Measurements from ENCODE around the gene NEAT1.
"Not testable (repeated sequence)": the region's sequence is repeated elsewhere in the genome, so short reads cannot be mapped to it uniquely, and the experiment has no call there.

Gene NEAT1

DNA sequence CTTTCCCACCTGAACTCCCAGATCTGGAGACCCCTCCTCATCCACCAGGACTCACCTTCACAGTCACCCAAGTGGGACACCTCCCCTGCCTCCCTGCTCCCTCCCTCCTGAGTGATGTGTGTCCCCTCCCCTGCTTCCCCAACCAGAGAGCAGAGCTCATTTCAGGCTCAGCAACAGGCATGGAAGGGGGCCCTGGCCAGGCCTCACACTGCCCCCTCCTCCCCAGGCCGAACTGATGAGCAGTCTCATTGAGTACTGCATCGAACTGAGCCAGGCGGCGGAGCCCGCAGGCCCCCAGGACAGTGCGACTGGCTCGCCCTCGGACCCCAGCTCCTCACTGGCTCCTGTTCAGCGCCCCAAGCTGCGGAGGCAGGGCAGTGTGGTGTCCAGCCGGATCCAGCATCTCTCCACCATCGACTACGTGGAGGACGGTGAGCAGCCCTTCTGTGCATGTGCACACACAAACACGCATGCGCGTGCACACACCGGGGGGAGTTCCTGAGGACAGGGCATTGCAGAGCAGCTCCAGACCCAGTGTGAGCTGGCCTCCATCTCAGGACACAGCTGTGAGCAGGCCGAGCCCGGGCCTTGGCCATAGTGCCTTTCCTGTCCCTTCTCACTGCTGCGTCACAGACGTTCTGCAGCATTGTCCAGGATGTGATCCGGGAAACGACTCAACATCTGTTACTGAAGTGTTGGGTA lies 17.8 kb upstream of the NEAT1 start:
- no peak for DNase-seq (ENCODE audit: low spot score)

DNA sequence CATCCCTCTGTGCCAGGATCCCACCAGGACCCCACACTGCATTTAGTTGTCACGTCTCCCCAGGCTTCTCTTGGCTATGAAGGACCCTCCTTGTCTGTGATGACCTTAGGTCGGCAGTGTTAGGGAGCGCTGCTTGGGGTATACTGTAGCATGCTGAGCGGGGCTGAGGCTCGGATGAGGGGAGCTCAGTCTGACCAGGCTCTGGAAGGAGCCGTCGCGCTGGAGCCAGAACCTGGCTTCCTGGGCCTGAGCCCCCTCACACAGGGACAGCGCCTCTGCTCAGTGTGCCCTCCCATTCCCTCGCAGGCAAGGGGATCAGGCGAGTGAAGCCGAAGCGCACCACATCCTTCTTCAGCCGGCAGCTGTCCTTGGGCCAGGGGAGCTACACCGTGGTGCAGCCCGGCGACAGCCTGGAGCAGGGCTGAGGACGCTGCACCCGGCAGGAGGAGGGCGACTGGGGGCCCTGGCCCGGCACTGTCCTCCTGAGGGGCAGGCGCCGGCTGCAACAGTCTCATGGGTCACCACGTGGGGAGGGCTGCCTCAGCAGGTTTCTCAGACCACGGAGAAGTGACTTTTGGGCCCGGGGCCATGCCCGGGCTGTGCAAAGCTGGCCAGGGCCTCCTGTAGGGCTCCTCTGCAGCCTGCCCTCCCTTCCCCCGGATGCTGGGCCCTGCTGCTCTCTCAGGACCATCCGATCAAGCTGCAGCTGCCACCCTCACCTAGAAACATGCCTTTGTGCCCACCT lies 11.5 kb upstream of the NEAT1 start:
- no peak for DNase-seq (ENCODE audit: low spot score)

DNA sequence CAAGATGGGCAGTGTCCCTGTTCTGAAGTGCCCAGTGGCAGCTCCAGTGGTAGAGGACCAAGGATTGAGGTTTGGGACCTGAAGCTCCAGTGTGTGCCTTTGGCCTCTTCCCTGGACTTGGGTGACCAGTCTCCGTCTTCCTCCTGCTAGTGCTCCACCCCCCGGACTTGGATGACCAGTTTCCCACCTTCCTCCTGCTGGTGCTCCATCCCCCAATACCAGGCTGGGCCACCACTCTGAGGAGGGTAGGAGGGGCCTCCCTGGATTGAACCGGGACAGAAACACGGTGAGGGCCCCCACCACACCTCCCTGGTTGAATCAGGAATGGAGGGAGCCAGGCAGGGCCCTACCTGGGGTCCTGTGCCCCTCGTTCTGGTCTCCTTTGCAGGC lies 10.9 kb upstream of the NEAT1 start:
- no peak for DNase-seq (ENCODE audit: low spot score)

DNA sequence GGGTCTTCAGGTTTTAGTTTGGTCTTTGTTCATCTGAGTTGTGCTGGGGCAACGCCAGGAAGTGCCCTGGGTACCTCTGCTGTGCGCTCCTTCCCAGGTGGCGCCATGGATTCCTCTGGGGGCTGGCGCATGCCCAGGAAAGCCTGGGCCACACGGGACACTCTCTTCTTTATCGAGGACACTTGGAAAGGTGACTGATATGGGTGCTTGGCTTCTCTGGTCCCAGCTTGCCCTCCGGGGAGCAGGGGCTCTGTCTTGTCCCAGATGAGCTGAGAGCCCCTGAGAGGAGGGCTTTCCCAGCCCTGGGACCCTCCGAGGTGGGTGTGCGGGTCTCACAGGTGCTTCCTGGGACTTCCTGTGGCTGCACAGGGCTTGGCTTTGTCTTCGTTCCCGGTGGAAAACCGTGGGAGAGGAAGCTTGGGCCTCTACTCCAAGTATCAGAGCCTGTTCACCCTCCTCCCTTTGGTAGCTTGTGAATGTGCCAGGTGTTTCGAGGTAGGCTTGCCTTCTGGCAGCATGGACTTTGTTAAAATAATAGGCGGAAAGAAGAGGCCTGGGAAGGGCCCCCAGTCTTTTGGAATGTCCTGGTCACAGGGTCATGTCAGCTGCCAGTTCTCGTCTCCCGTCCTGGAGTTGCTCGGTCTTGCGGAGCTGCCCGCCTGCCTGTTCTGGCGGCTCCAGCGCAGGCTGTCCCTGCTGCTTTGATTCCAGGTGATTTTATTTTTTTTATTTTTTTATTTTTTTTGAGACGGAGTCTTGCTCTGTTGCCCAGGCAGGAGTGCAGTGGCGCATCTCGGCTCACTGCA lies 10.1 kb upstream of the NEAT1 start:
- no peak for DNase-seq (ENCODE audit: low spot score)

DNA sequence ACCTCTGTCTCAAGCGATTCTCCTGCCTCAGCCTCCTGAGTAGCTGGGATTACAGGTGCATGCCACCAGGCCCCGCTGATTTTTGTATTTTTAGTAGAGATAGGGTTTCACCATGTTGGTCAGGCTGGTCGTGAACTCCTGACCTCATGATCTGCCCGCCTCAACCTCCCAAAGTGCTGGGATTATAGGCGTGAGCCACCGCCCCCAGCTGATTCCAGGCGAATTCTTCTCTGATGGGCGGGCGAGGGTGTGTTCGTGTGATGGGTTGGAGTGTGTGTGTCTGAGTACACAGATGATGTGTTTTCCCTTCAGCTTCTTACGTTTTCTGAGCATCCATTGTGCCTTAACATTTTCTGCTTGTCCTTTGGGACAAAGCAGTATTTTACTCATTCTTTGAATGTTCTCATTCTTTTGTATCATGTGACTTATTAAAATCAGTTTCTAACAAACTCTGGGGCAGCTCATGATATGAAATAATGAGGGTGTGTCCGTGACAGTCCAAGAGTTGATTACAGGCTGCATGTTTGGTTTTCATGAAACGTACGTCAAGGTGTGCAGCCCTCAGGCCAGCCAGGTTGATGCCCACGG lies 9.4 kb upstream of the NEAT1 start:
- not testable (repeated sequence) for DNase-seq (ENCODE audit: low spot score)

DNA sequence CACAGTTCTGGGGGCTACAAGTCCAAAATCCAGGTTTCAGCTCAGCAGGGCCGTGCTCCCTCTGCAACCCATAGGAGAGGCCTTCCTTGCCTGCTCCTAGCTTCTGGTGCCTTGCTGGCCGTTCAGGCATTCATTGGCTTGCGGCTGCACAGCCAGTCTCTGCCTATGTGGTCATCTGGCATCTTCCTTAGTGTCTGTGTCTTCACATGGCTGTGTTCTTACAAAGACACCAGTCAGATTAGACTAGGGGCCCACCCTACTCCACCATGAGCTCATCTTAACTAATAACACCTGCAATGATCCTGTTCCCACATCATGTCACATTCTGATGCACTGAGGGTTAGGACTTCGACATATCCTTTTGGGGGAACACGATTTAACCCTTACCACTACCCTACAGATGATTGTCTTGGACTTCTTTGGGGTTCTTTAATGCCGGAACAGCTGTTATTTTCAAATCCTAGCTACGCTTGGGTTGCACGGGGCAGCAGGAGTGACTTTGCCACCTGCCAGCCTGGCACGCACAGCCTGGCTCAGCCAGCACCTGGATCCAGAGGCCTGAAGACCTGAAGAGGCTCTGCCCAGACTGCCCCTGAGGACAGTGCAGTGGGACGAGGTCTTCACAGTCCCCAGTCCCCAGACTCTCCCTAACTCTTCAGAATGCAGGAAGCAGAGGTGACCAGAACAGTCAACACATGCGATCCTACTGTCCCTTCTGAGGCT lies 7.7 kb upstream of the NEAT1 start:
- DNase-seq (ENCODE audit: low spot score): no peak

DNA sequence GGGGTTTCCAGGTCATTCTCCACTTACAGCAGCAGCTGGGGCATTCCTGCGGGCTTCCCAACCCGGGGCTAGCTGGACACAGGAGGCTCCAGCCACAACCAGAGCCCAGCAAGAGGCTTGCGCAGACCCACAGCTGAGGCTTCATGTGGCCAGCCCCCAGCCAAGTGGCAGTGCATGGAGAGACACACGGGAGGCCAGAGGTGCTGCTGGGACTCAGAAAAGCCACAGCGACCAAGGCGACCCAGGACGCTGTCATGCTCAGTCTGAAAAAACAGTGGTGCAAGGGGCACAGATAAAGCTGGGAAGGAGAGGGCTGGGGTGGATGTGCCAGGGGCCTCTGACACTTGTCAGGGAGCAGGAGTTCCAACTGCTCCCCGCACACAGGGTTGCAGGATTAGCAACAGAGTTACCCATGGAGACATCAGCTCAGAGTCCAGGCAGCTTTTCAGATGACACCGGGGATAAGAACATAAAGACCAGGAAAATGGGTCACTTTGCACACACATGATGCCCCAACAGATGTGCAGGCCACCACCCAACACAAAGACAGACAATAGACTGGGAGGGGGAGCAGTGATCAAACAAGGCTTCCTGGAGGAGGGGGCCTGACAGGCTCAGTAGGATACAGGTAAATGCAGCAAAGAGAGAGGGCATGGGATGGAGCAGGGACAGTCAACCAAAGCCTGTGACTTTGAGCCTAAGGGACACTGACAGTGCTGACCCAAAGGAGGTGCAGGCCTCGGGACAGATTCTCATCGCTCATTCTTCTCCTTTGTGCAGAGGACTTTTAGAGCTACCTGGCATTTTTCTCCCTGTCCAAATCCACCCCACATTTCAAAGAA lies 6.9 kb upstream of the NEAT1 start:
- DNase-seq (ENCODE audit: low spot score): no peak

DNA sequence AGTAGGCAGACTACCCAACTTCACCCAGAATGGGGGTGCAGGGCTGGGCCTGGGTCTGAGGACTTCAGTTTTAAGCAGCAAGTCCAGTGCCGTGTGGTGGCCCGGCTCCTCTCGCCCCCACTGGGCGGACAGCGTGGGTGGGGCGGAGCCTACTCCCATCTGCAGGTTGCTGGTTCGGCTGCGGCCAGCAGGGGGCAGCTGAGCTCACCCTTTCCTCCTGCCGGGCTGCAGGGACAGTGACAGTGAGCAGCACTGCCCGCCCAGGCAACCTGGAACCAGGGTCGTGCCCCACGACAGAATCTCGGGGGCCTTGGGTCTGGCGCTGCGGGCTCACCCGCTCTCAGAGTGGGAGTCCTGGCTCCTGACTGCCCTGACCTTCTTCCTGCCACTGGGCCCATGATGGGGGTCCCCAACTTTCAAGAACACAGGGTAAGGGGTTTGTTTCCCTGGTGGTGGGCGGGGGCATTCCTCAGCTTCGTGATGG lies 6.2 kb upstream of the NEAT1 start:
- DNase-seq (ENCODE audit: low spot score): peak; percentile 91

DNA sequence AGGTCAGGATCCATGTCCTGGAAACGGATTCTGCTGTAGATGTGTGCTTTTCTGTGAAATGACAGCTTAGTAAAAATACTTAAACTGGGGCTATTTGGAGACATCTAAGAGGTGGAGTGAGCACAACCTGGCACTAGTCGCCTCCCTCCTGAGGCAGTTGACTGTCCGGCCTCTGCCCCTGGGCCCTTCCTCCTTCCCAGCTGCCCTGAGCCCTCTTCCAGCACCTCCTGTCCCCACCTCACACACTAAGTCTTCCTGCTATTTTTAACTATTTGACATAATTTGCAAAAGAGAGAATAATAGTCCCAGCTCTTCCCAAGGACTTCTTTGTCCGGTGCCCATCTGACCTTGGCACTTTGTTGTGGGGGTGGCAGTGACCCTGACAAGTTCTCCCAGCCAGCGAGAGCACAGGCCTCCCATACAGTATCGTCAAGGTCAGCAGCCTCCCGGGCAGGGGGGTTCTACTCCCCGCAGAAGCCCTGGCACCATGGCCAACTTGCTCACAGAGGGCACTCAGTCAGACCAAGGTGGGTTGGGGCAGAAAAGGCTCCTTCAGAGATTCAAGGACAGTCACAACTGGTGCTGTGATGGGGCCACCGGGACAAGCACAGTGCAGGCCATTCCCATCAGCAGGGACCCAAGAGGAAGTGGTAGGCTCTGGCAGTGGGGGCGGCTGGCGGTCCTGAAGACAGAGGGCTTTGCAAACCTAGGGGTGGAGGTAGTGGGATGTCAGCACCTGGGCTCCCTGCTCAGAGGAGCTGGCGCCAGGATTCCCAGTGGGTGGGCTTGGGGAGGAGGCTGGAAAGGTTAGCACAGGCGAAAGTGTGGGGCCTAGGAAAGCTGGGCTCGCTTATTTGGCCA lies 5.5 kb upstream of the NEAT1 start:
- no peak for DNase-seq (ENCODE audit: low spot score)

DNA sequence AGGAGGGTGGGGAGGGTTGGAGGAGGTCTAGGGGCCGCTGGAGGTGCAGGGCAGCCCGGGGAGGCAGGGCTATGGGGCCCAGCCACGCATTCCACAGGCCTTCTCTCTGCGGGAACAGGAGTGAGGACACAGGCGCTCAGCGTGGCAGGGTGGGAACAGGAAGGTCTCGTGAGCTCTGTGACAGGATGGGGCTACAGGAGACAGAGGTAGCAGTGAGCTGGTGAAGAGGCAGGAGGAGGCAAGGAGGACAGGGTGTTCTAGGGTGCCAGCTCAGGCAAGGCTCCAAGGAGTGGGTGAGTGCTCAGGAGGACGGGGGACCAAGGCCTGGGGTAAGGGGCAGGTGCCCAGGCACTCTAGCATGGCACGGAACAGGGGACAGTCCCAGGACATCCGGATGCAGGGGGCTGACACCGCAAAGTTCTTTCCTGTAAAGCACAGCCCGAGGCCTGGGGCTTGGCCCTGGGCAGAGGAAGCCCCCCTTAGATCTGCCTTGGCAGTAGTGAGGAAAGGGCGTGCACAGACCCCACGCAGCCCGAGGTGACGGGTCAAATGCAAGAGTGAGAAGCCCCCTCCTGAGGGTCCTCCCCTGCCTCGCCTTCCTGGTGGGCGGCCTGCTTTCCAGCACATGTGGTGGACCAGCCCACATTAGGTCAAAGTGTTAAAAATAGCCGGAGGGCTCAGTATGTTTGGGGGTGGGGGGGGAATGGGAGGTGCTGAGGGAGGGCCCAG lies 4.7 kb upstream of the NEAT1 start:
- peak; percentile 64 for DNase-seq (ENCODE audit: low spot score)

DNA sequence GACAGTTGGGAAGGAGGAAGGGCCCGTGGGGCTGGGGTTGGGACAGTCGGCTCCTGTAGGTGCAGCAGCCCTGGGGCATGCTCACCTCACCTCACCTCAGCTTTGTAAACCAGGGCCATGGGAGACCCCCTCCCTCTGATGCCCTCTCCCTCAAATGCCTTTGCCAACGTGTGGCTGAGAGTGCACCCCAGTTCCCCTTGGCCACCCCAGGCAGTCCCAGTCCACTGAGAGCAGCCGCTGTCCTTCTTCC lies 4.2 kb upstream of the NEAT1 start:
- peak; percentile 61 for DNase-seq (ENCODE audit: low spot score)

DNA sequence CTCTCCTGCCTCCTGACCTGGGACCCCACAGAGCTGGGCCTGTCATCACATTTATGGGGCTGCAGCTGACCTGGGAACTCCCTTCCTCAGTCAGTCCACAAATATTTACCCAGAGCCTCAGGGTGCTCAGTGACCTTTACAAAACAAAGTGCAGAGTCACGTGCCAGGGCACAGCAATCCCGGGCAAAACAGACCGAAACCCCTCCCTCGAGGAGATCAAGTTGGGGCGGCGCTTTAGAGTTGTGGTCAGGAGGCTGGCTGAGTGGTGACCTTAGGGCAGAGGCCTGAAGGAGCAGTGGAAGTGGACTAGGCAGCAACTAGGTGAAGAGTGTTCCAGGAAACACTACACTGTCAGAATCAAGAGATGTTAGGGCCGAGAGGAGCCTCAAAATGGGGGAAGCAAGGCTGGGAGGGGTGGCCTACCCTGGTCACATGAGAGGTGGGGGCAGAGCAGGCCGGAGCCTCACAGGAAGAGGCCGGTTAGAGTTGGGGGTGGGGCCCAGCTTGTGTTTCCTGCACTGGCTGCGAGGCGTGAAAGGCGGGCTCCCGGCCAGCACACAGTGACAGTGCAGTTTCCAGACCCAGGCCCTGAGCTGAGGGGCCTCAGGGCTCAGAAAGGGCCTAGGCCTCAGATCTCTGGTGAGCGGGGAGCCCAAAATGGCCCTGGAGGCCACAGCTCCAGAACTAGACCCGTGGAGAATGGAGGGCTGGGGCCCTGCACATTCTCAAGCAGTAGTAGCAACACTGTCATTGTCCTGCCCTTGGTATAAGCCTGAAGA lies 3.7 kb upstream of the NEAT1 start:
- peak; percentile 86 for DNase-seq (ENCODE audit: low spot score)

DNA sequence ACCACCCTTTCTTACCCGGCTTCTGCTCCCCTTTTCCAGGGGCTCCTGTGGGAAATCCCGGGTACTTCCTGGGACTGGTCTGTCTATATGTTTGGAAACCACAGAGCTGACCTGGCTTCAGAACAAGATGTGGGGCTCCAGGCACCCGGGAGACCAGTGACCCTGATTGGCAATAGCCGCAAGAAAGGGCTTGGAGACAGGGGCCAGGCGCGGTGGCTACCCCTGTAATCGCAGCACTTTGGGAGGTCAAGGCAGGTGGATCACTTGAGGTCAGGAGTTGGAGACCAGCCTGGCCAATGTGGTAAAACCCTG lies 3.2 kb upstream of the NEAT1 start:
- no peak for DNase-seq (ENCODE audit: low spot score)

DNA sequence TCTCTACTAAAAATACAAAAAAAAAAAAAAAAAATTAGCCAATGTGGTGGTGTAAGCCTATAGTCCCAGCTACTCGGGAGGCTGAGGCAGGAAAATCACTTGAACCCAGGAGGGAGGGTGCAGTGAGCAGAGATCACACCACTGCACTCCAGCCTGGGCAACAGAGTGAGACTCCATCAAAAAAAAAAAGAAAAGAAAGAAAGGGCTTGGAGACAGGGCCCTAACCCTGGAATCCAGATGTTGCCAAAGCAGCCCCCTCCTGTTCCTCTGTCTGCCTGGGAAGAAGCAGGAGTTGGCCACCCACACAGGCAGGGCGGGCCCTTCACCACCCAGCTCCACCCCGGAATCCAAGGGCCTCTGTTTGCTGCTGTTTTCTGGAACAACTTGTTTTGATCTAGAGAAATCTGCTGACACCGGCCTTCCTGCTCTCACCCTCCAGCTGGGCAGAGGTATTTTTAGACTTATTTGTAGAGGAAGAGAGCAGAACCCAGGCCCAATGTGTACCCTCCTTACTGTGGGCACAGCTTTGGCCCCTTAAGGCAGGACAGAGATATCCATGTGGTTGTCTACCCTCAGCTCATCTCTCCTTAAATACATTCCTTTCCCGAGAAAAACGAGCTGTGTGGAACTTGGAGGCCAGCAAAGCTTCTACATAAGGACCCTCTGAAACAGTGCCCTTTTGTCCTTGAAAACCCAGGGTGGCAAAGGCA lies 2.7 kb upstream of the NEAT1 start:
- DNase-seq (ENCODE audit: low spot score): no peak

DNA sequence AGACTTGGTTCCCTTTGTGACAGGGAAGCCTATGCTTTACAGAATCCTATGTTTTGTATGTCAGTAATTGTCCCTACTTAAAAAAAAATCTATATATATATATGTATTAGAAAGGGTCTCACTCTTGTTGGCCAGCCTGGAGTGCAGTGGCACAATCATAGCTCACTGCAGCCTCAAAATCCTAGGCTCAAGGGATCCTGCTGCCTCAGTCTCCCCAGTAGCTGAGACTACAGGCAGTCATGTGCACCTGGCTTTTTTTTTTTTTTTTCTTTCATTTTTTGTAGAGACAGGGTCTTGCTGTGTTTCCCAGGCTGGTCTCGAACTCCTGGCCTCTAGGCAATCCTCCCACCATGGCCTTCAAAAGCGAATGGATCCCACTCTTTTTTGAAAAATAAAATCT lies 2.1 kb upstream of the NEAT1 start:
- DNase-seq (ENCODE audit: low spot score): no peak

DNA sequence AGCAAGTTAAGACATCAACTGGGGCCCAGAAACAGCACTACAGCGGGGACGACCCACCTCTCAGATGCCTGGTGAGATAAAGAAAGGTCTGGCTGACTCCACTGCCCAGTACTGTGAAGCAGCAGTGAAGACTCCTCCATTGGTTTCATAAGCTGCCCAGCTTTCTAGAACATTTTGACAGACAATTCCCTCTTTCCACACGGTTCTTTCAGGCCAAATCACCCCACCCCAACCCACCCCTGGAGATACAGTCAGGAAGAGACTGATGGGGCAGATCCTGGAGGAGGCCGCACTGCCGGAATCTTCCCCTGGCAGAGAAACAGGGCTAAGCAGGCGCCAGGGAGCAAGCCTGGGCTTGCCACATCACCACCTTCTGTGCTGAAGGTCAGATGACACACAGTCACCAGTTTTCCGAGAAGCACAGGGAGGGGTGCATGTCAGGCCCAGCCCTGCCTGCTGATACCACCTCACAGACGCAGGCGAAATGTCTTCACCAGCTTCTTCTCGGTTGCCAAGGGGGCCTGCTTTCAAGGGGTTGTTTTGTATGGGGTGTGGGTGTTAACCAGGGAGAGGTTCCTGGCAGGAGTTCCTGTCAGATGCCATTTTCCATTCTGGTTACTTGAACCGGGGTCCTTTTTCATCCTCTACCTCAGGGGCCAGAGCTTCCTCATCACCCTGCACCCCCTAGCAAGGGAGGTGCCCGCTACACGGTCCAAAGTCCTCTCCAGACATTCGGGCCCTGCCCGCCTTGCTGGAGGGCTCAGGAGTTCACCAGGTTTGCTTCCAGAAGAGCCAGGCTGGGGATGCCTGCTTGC lies 1.4 kb upstream of the NEAT1 start:
- peak; percentile 63 for DNase-seq (ENCODE audit: low spot score)
